Stimulated activated CD8-positive, alpha-beta memory T cell treated with anti-CD3 and anti-CD28 coated beads, Interleukin-7, amount 100 ng/mL, for 4 hours (primary cell): ENCODE measurements around the gene UBE2O.

Experiments
- DNase-seq, 2 donors: peaks; one replicate each; pipeline ENCODE4 v3.0.0-alpha.2; 2020; ENCODE audit warnings: low read depth in 2 of 2

UBE2O gene

DNA sequence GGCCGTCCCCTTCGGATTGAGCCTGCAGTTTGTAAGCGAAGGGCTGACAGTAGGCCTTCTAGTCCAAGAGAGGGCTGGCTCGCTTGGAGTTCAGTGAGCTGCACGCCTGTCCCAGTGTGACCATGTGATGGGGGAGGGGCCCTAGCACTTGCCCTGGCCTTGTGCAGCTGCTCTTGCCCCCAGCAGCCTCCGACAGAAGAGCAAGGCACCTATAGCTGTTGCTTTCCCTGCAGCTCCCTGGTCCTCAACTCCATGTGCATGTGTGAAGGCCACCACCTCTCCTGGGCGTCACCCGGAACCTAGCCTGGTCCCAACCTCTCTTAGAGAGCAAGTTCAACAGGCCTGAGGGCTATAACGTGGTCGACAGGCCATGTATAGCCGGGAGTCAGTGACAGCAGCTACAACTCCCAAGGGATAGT is 62.9 kb downstream of the UBE2O start:
- DNase-seq = no peak

DNA sequence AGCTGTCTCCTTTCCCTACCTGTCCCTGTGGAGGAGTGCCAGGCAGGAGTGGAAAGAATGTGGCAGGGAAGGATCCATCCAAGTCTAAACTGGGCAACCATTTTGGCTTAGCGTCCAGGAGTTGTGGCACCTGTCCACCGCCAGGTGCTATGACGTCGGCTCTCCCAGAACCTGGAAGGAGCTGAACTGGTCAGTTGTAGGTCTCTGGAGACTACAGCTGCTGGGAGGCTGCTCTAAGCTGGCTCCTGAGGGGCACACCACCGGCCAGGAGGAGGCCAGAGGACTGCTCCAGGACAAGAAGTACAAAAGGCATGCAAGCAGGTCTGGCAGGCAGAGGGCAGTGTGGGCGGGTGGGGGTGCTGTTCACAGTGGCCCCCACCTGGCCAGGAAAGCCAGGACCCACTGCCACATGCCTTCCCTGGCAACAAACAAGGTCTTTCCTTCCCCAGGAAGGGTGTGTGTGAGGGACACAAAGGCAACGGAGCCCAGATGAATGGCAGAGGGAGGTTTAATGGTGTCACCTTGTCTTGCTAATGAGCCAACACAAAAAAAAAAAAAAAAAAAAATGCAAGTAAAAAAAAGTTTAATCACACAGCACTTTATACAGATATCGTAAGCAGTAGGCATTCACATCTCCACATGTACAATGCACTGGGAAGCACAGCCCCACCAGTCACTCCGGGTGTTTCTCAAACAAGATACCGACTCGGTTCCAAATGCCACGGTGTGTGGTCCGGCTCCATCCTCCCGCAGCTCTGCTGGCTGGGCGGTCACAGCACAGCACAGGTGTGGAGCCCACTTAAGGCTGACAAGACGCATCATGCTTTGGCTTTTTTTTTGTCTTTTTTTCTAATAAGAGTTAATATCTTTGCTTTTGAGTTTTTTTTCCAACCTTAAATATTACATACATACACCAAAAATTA is 63.7 kb downstream of the UBE2O start:
- no peak for DNase-seq

DNA sequence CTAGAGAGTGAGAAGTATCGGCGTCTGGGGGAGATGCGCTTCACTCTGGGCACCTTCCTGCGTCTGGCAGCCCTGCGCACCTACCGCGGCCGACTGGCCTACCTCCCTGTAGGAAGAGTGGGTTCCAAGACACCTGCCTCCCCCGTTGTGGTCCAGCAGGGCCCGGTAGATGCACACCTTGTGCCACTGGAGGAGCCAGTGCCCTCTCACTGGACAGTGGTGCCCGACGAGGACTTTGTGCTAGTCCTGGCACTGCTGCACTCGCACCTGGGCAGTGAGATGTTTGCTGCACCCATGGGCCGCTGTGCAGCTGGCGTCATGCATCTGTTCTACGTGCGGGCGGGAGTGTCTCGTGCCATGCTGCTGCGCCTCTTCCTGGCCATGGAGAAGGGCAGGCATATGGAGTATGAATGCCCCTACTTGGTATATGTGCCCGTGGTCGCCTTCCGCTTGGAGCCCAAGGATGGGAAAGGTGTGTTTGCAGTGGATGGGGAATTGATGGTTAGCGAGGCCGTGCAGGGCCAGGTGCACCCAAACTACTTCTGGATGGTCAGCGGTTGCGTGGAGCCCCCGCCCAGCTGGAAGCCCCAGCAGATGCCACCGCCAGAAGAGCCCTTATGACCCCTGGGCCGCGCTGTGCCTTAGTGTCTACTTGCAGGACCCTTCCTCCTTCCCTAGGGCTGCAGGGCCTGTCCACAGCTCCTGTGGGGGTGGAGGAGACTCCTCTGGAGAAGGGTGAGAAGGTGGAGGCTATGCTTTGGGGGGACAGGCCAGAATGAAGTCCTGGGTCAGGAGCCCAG is 65.8 kb downstream of the UBE2O start:
- no peak for DNase-seq

DNA sequence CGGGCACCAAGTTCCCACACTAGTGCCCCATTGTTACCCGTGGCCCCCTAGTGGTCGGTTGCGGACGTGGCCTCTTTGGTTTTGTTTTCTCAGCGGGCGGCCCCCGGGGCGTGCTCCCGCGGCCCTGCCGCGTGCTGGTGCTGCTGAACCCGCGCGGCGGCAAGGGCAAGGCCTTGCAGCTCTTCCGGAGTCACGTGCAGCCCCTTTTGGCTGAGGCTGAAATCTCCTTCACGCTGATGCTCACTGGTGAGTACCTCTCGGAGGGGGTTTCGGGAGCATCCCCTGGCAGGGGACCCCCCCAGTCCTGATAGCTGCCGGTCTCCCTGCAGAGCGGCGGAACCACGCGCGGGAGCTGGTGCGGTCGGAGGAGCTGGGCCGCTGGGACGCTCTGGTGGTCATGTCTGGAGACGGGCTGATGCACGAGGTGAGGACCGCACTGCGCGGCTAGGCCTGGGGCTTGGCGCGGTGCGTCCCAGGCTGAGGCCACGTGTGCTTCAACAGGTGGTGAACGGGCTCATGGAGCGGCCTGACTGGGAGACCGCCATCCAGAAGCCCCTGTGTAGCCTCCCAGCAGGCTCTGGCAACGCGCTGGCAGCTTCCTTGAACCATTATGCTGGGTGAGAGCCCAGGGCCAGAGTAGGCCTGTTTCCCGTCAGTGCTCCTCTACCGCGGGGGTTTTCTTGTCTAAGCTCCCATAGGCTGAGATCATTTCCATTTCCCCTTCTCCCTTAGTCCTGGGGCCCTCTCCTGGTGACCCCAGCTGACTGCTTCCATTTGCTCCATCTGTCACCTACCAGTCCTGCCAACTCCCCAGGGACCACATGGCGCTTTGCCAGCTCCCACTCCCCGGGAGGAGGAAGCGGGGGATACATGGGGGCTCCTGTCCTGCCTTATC is 66.8 kb downstream of the UBE2O start:
- peak; percentile 69 to 73 for DNase-seq

DNA sequence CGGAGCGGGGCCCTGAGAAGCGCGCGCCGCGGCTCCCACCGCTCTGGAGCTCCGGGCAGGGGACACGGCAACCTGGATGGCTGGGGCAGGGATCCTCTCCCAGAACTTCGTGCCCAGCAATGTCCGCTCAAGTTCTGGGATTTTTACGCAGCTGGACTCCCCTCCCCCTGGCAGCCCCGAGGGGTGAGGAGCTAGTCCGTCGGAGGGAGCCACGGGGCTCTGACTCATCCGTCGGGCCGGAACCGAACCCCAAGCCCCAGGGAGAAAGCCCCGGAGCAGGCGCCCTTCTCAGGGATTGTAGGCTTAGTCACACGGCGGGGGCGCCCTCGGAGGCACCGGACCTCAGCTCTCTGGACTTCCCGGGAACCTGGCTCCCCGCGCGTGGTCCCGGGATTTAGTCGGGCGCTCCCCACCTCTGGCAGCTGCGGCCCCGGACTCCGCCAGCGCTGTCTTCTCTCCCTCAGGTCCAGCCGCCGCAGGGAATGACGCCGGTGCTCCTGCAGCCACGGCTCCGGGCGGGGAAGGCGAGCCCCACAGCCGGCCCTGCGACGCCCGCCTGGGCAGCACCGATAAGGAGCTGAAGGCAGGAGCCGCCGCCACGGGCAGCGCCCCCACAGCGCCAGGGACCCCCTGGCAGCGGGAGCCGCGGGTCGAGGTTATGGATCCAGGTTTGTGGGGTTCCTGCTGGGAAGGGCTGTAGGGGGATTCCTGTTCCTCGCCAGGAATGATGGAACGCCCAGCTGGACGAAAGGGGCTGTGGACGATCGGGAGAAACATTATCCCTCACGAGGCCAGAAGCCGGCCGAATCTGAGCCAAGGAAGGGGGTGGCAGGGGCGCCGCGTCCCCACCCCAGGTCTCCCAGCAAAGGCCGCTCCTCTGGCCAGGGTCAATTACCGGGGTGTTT is 67.7 kb downstream of the UBE2O start:
- peak in 1 of 2 donors; percentile 50 for DNase-seq

DNA sequence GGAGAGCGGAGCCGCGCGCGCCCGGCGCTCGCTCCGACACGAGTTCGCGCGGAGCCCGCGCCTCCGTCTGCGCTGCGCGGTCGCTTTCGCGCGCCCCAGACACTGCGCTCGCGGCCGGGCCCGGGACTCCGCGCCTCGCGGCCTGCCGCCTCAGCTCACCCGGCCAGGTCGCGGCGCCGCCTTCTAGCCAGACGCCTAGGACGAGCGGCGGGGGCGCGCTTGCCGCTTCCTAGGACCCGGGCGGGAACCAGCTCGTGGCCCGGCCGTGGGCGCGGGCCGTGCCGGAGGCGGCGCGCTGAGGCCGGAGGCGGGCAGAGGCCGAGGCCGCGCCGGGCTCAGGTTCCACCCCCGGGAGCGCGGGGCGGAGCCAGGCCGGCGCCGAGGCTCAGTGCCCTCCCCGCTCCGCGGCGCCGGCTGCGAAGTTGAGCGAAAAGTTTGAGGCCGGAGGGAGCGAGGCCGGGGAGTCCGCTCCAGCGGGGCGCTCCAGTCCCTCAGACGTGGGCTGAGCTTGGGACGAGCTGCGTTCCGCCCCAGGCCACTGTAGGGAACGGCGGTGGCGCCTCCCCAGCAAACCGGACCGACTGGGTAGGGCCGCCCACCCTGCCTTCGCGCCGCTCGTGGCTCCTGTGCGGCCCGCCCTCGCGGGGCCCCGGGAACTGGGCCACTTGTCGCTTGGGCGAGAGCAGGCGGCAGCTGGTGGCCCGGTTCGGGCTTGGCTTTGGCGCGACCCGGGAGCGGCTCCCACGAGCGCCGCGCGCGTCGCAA is 68.5 kb downstream of the UBE2O start, which contains the start of gene SPHK1:
SPHK1 (plus strand) TSS at position 388 of the 765 bp plus-strand sequence. CDS start 1,036 bp downstream, outside the sequence.
- peak; percentile 16 to 68 for DNase-seq

DNA sequence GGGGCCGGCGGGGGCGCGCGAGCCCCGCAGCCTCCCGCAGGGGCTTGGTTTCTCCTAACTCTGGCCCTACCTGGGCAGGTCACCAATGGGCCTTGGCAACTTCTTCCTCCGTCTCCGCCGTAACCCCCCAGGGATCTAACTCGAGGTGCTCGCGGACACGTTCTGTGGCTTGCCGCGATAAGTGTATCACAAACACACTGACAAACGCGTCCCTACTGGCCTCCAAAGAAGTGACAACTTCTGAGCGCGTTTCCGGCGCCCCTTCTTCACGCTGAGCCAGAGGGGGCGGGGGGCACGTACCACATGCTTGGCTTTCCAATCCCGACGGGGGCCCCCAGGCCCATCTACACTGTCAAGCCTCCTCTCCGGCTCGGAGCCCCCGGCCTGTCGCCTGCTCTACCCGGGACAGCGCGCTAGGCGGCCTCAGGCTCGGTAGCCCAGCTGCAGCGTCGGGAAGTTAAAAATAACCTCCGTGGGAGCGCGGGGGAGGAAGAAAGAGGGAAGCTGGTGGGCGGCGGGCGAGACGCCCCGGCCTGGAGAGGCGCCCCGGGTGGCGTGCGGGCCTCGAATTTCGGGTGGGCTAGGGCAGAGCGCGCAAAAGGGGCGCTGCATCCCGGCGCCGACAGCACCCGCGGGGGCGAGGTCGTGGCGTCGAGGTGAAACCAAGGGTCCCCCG is 69.3 kb downstream of the UBE2O start:
- peak; percentile 21 to 47 for DNase-seq

DNA sequence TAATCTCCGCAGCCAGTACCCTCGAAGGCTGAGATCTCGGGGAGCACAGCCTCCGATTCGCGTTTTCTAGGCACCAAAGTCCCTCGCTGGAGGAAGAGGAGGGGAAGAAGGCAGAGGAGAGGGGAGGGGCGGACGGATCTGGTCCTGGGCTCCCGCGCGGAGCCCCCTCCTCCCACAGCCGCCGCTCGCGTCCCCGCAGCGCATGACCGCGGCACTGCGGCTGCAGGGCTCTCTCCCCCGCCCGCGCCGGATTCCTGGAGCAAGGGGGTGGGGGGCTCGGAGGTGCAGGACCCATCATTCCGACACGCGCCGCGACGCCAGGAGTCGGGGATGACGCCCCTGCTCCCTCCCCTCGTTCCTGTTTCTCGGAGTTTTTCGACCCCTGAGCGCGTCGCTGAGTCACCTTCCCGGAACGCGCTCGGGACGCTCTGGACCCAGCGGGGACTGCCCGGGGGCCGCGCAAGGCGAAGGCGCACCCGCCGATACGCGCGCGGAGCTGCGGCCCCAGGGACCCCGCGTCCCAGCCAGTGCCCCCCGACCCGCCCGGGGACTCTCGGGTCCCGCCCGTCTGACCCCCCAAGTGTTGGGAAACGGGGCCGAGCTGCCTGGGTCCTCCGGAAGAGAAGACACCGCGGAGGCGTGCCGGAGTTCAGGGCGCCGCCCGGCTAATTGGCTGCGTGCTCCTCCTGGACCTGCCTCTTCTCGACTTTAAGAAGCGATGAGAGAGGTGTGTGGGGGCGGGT is 70.0 kb downstream of the UBE2O start:
- DNase-seq = peak; percentile 42 to 62

DNA sequence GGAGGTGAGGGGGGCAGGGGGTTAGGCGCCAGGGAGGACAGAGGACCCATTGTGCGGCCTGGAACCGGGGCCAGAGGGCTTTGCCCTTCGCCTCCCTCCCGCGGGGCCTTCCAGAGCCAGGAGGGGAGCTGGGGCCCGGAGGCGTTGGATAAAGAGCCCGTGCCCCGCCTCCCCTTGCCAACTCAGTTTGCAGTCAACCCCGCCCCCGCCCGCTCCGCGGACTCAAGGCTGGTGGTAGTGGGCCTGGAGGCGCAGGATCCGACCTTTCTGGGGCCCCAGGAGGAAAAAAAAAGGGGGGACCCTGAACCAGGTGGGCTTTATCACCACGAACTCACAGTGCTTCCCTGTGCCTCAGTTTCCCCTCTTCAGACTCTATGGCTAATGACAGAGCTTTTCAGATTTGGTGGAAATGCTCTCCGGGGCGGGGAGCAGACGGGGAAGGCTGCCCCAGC is 70.6 kb downstream of the UBE2O start:
- peak in 1 of 2 donors; percentile 16 for DNase-seq

DNA sequence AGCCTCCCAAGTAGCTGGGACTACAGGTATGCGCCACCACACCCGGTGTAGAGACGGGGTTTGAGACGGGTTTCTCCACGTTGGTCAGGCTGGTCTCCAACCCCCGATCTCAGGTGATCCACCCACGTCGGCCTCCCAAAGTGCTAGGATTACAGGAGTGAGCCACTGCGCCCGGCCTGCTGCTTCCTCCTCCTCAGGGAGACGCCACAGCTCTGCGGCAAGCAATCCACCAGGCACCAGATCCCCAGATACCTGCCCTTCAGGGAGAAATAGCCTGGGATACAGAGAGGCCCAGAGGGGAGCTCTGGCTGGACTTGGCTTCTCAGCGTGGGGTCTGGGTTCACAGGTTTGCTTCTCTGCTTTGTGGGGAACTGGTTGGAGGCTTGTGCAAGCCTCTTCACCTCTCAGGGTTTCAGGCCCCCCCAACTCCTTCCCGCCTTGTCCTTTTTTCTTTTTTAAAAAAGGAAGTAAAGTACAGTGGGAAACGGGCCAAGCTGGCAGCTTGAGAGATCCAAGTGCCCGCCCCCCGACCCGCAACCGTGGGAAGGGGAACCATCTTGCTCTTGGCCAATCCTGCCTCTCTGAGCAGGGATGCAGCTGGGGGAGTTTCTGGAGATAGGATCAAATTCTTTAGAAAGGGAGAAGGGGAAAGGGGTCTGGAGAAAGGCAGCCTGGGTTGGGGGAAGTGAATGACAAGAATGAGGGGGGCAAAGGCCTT is 71.2 kb downstream of the UBE2O start:
- DNase-seq = no peak

DNA sequence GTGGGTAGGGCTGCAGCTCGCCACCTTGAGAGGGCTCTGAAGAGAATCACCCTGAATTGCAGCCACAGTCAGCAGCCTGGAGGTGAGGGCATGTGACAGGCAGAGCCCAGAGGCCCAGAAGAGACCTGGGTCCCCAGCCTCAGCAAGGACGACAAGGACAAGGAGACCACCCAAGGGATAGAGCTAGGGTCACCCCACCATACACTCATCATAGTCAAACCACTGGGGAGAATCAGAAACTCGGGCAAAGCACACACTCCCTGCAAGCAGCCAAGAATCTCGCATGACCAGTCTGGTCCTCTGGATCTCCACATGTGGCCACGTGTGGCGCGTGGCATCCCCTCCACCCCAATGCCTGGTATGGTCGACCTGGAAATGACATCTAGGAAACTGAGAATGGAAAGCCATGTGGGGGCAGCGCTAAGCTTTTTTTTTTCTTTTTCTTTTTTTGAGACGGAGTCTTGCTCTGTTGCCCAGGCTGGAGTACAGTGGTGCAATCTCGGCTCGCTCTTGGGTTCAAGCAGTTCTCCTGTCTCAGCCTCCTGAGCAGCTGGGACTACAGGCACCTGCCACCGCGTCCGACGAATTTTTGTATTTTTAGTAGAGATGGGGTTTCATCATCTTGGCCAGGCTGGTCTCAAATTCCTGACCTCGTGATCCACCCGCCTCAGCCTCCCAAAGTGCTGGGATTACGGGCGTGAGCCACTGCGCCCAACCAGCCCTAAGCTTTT is 73.1 kb downstream of the UBE2O start:
- DNase-seq = no peak

DNA sequence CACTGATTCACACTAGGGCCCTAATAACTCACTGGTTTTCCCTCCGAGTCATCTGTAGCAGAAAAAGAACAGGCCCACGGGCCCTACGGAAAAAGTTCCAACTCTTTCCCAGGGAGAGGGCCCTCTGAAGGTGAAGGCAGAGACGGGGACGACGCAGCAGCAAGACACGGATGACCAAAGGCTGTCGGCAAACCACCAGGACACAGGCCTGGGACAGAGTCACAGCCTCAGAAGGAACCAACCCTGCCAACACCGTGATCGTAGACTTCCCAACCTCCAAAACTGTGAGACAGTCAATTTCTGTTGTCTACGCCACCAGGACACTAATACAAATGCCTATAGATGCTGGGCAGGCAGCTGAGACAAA is 73.7 kb downstream of the UBE2O start:
- DNase-seq = no peak

DNA sequence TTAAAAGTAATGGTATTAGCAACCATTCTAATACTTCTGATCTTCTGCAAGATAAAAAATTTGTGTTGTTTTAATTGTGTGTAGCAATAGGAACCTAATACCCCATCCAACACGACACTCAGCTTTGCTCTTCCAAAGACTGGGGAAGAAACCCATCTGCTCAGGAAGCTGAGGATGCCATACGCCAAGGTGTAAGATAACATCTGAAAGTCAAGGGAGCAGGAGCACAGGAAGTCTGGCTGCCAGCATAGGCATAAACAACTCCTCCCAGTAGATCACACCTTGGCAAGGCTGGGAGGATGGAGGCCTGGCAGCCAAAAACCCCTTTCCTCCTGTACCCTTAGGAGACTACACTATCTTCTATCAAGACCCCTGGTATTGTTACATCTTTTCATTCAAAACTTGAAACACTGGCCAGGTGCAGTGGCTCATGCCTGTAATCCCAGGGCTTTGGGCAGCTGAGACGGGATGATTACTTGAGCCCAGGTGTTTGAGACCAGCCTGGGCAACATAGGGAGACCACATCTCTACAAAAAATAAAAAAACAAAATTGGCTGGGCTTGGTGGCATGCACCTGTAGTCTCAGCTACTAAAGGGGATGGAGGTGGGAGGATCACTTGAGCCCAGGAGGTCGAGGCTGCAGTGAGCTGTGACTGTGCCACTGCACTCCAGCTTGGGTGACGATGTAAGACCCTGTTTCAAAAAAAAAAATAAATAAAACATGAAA is 74.2 kb downstream of the UBE2O start:
- DNase-seq = no peak

DNA sequence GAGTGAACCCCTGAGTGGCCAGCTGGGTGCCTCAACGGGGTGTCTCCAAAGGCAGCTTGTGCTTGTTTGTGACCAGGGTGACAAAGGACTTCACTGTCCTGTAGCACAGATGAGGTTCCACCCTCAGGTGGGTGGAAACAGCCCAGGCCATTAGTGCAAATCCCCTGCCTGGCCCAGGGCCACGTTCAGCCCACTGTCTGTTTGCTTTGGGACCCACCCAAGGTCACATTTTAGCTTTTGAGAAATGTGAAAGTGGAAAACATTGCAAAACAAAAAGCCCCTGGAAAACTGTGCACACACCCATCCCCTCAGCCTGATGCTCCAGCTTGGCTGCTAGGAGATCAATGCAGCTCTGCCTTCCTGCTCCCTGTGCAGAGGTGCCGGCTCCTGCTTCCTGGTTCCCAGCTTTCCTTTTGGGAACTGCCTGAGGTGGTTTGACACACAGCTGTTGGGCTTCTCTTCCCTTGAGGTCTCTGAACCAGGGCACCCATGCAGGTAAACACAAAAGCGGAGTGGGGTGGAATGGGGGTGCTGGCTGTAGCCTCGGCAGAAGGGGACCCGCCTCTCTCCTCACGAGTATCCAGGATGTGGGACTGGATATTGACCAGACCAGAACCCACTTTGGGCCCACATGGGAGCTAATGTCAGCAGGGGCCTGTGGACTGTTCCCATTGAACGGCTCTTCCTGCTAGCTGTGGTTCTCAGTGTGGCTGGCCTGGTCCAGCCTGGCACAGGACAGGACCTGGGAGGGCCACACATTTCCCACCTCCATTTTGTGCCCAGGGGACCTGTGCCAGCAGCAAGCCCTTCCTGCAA is 76.4 kb downstream of the UBE2O start:
- DNase-seq = no peak
